WTC11 (cell line): Measurements from ENCODE around the gene COL4A6. TPM values are rescaled to one million over a fixed set of nuclear protein-coding genes. Genes with fewer than 3 reads are reported as not detected.

Experiments used
- ATAC-seq: fragments of 200-7000 bp; cut with Tn5 transposase; 2 replicates; pipeline ENCODE4 v1.10.0; 2021; ENCODE audit warnings: mild to moderate bottlenecking, moderate library complexity
- CTCF ChIA-PET: fragments of 300-600 bp; sonication (Branson Sonifier 250); formaldehyde crosslinking; loops from one replicate; lab custom pipeline; 2021; ENCODE audit warnings: antibody characterized with exemption; lab: Charles Lee
- POLR2A ChIA-PET: fragments of 350-600 bp; sonication (Branson Sonifier 250); formaldehyde crosslinking; loops from one replicate; lab custom pipeline; 2021; ENCODE audit warnings: antibody characterized with exemption; lab: Charles Lee
- DNase-seq: peaks from one replicate; pipeline ENCODE4 v3.0.0; 2021; ENCODE audit warnings: low spot score
- H3K27ac Mint-ChIP-seq: 2 replicates; pipeline ENCODE4 v1.8.0; 2021; ENCODE audit warnings: mixed read lengths
- H3K27me3 Mint-ChIP-seq: 2 replicates; pipeline ENCODE4 v1.8.0; 2021; ENCODE audit warnings: low read depth, mild to moderate bottlenecking, moderate library complexity, mixed read lengths
- H3K36me3 Mint-ChIP-seq: 2 replicates; pipeline ENCODE4 v1.8.0; 2021; ENCODE audit warnings: mixed read lengths
- H3K4me1 Mint-ChIP-seq: 2 replicates; pipeline ENCODE4 v1.8.0; 2022; ENCODE audit warnings: mixed read lengths
- H3K4me3 Mint-ChIP-seq: 2 replicates; pipeline ENCODE4 v1.8.0; 2021; ENCODE audit warnings: mild to moderate bottlenecking, moderate library complexity, mixed read lengths
- H3K9me3 Mint-ChIP-seq: 2 replicates; pipeline ENCODE4 v1.8.0; 2021; ENCODE audit warnings: mixed read lengths
- CBFB ChIP-seq: sonication (generic); formaldehyde crosslinking; IDR thresholded peaks from 2 replicates; pipeline ENCODE4 v1.8.1; 2022; ENCODE audit warnings: mild to moderate bottlenecking, low read depth, missing genetic modification reagents
- ETV6 ChIP-seq: sonication (generic); formaldehyde crosslinking; IDR thresholded peaks from 2 replicates; pipeline ENCODE4 v1.8.1; 2022; ENCODE audit warnings: mild to moderate bottlenecking, missing genetic modification reagents
- FOXK1 ChIP-seq: sonication (generic); formaldehyde crosslinking; IDR thresholded peaks from 2 replicates; pipeline ENCODE4 v1.8.0; 2022; ENCODE audit warnings: mild to moderate bottlenecking, moderate library complexity, missing genetic modification reagents
- FOXP1 ChIP-seq: sonication (generic); formaldehyde crosslinking; IDR thresholded peaks from 2 replicates; pipeline ENCODE4 v1.8.0; 2022; ENCODE audit warnings: missing genetic modification reagents, mild to moderate bottlenecking, moderate library complexity, borderline replicate concordance
- GABPB1 ChIP-seq: sonication (generic); formaldehyde crosslinking; IDR thresholded peaks from 2 replicates; pipeline ENCODE4 v1.8.1; 2023; ENCODE audit warnings: mild to moderate bottlenecking, missing genetic modification reagents
- GTF2I ChIP-seq: fragments of 250-450 bp; sonication (Bioruptor Pico); conservative IDR thresholded peaks from 2 replicates; pipeline ENCODE4 v1.4.0; 2021; ENCODE audit warnings: mild to moderate bottlenecking
- HMGA2 ChIP-seq: fragments of 250-450 bp; sonication (Bioruptor Pico); IDR thresholded peaks from 2 replicates; pipeline ENCODE4 v1.4.0; 2021; ENCODE audit warnings: mild to moderate bottlenecking, moderate library complexity
- IRF2 ChIP-seq: sonication (generic); formaldehyde crosslinking; IDR thresholded peaks from 2 replicates; pipeline ENCODE4 v1.8.0; 2022; ENCODE audit warnings: low read depth, missing genetic modification reagents, borderline replicate concordance
- JUN ChIP-seq: sonication (generic); formaldehyde crosslinking; IDR thresholded peaks from 2 replicates; pipeline ENCODE4 v1.8.0; 2023; ENCODE audit warnings: mild to moderate bottlenecking, missing genetic modification reagents
- KAT7 ChIP-seq: sonication (generic); formaldehyde crosslinking; IDR thresholded peaks from 2 replicates; pipeline ENCODE4 v1.8.1; 2023; ENCODE audit warnings: missing genetic modification reagents, mild to moderate bottlenecking, borderline replicate concordance
- NR2C2 ChIP-seq: sonication (generic); formaldehyde crosslinking; IDR thresholded peaks from 2 replicates; pipeline ENCODE4 v1.8.0; 2022; ENCODE audit warnings: mild to moderate bottlenecking, missing genetic modification reagents
- TCF7 ChIP-seq: sonication (generic); formaldehyde crosslinking; IDR thresholded peaks from 2 replicates; pipeline ENCODE4 v1.8.0; 2022; ENCODE audit warnings: mild to moderate bottlenecking, low read depth, missing genetic modification reagents, moderate library complexity
- TEAD1 ChIP-seq: sonication (generic); formaldehyde crosslinking; IDR thresholded peaks from 2 replicates; pipeline ENCODE4 v1.8.0; 2022; ENCODE audit warnings: mild to moderate bottlenecking, missing genetic modification reagents
- TP53 ChIP-seq: sonication (generic); formaldehyde crosslinking; IDR thresholded peaks from 2 replicates; pipeline ENCODE4 v1.8.1; 2023; ENCODE audit warnings: mild to moderate bottlenecking, missing genetic modification reagents
- ZNF396 ChIP-seq: fragments of 250-450 bp; sonication (Bioruptor Pico); IDR thresholded peaks from 2 replicates; pipeline ENCODE4 v1.8.0; 2021; ENCODE audit warnings: mild to moderate bottlenecking, moderate library complexity, borderline replicate concordance
- ZSCAN18 ChIP-seq: fragments of 250-450 bp; sonication (Bioruptor Pico); IDR thresholded peaks from 2 replicates; pipeline ENCODE4 v2.1.2; 2022; ENCODE audit warnings: mild to moderate bottlenecking, moderate library complexity
- total RNA-seq: library from RNA; stranded (reverse); gene quantifications from 3 replicates; pipeline ENCODE4 v1.2.3, GENCODE V29; 2021
- TF ChIP-seq, protein P1 (sequence below): sonication (generic); formaldehyde crosslinking; IDR thresholded peaks from 2 replicates; pipeline ENCODE4 v1.8.0; 2023; ENCODE audit warnings: missing genetic modification reagents, mild to moderate bottlenecking, borderline replicate concordance
- TF ChIP-seq, protein P2 (sequence below): fragments of 250-450 bp; sonication (Bioruptor Pico); IDR thresholded peaks from 2 replicates; pipeline ENCODE4 v1.9.0; 2021; ENCODE audit warnings: moderate library complexity, mild to moderate bottlenecking, inconsistent platforms, borderline replicate concordance
- TF ChIP-seq, protein P3 (sequence below): fragments of 250-450 bp; sonication (Bioruptor Pico); IDR thresholded peaks from 2 replicates; pipeline ENCODE4 v1.9.0; 2021; ENCODE audit warnings: mild to moderate bottlenecking
- TF ChIP-seq, protein P4 (sequence below): sonication (generic); formaldehyde crosslinking; IDR thresholded peaks from 2 replicates; pipeline ENCODE4 v1.8.0; 2022; ENCODE audit warnings: missing genetic modification reagents

COL4A6 gene
- total RNA-seq, 1 experiment from 2014 or later = 15.2 TPM

- TF ChIP-seq ZSCAN18 (no peak), GTF2I (CRISPR knock-in tag) (no peak), ZNF396 (CRISPR knock-in tag) (no peak), HMGA2 (CRISPR knock-in tag) (no peak), IRF2 (no peak), FOXK1 (CRISPR knock-in tag) (no peak), TCF7 (CRISPR knock-in tag) (no peak), GABPB1 (no peak), KAT7 (CRISPR knock-in tag) (no peak), JUN (CRISPR knock-in tag) (no peak), ETV6 (CRISPR knock-in tag) (no peak), FOXP1 (CRISPR knock-in tag) (no peak), CBFB (CRISPR knock-in tag) (no peak), NR2C2 (CRISPR knock-in tag) (no peak), TEAD1 (no peak), TP53 (CRISPR knock-in tag) (no peak)
- TF ChIP-seq, protein P1, sequence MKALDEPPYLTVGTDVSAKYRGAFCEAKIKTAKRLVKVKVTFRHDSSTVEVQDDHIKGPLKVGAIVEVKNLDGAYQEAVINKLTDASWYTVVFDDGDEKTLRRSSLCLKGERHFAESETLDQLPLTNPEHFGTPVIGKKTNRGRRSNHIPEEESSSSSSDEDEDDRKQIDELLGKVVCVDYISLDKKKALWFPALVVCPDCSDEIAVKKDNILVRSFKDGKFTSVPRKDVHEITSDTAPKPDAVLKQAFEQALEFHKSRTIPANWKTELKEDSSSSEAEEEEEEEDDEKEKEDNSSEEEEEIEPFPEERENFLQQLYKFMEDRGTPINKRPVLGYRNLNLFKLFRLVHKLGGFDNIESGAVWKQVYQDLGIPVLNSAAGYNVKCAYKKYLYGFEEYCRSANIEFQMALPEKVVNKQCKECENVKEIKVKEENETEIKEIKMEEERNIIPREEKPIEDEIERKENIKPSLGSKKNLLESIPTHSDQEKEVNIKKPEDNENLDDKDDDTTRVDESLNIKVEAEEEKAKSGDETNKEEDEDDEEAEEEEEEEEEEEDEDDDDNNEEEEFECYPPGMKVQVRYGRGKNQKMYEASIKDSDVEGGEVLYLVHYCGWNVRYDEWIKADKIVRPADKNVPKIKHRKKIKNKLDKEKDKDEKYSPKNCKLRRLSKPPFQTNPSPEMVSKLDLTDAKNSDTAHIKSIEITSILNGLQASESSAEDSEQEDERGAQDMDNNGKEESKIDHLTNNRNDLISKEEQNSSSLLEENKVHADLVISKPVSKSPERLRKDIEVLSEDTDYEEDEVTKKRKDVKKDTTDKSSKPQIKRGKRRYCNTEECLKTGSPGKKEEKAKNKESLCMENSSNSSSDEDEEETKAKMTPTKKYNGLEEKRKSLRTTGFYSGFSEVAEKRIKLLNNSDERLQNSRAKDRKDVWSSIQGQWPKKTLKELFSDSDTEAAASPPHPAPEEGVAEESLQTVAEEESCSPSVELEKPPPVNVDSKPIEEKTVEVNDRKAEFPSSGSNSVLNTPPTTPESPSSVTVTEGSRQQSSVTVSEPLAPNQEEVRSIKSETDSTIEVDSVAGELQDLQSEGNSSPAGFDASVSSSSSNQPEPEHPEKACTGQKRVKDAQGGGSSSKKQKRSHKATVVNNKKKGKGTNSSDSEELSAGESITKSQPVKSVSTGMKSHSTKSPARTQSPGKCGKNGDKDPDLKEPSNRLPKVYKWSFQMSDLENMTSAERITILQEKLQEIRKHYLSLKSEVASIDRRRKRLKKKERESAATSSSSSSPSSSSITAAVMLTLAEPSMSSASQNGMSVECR = no peak
- TF ChIP-seq, protein P2, sequence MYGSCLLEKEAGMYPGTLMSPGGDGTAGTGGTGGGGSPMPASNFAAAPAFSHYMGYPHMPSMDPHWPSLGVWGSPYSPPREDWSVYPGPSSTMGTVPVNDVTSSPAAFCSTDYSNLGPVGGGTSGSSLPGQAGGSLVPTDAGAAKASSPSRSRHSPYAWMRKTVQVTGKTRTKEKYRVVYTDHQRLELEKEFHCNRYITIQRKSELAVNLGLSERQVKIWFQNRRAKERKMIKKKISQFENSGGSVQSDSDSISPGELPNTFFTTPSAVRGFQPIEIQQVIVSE = no peak
- TF ChIP-seq, protein P3, sequence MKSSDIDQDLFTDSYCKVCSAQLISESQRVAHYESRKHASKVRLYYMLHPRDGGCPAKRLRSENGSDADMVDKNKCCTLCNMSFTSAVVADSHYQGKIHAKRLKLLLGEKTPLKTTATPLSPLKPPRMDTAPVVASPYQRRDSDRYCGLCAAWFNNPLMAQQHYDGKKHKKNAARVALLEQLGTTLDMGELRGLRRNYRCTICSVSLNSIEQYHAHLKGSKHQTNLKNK (CRISPR knock-in tag) = no peak
- TF ChIP-seq, protein P4, sequence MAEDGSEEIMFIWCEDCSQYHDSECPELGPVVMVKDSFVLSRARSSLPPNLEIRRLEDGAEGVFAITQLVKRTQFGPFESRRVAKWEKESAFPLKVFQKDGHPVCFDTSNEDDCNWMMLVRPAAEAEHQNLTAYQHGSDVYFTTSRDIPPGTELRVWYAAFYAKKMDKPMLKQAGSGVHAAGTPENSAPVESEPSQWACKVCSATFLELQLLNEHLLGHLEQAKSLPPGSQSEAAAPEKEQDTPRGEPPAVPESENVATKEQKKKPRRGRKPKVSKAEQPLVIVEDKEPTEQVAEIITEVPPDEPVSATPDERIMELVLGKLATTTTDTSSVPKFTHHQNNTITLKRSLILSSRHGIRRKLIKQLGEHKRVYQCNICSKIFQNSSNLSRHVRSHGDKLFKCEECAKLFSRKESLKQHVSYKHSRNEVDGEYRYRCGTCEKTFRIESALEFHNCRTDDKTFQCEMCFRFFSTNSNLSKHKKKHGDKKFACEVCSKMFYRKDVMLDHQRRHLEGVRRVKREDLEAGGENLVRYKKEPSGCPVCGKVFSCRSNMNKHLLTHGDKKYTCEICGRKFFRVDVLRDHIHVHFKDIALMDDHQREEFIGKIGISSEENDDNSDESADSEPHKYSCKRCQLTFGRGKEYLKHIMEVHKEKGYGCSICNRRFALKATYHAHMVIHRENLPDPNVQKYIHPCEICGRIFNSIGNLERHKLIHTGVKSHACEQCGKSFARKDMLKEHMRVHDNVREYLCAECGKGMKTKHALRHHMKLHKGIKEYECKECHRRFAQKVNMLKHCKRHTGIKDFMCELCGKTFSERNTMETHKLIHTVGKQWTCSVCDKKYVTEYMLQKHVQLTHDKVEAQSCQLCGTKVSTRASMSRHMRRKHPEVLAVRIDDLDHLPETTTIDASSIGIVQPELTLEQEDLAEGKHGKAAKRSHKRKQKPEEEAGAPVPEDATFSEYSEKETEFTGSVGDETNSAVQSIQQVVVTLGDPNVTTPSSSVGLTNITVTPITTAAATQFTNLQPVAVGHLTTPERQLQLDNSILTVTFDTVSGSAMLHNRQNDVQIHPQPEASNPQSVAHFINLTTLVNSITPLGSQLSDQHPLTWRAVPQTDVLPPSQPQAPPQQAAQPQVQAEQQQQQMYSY (CRISPR knock-in tag) = no peak
- ATAC-seq (no peak), DNase-seq (no peak)
- Mint-ChIP-seq H3K9me3 (no peaks in the 10 kb centered on the region), H3K27me3 (peaks cover 2% of the 10 kb centered on the region; the same call in 1 of the 2 replicates), H3K36me3 (no peaks in the 10 kb centered on the region), H3K27ac (no peak overlapping the region), H3K4me3 (no peak overlapping the region), H3K4me1 (peaks cover 3% of the 10 kb centered on the region)
- ChIA-PET POLR2A (no interaction called here), CTCF (no interaction called here)
Observed at GRCh38 chrX:108219949-108220601, 218.1 kb downstream of the COL4A6 start.
